SU-DHL-6 (cell line): Measurements from ENCODE around the gene BAIAP2L1.
"Not testable (repeated sequence)": the region's sequence is repeated elsewhere in the genome, so short reads cannot be mapped to it uniquely, and the experiment has no call there.

ENCODE experiments used
- CTCF ChIP-seq: fragments of 200-600 bp; sonication (generic); IDR thresholded peaks from one replicate; pipeline ENCODE4 v1.5.1; 2017; ENCODE audit warnings: antibody characterized with exemption, mild to moderate bottlenecking, low read length, moderate library complexity; ENCODE audit not compliant: insufficient read depth, poor library complexity, severe bottlenecking
- EZH2phosphoT487 ChIP-seq: fragments of 200-600 bp; sonication (generic), shearing (Covaris generic); conservative IDR thresholded peaks from 2 replicates; pipeline ENCODE4 v1.6.1; 2018; ENCODE audit warnings: mild to moderate bottlenecking, antibody characterized with exemption, low read length, moderate library complexity, mixed read lengths

GRCh38 chr7:98413655-98414054 lies 12.8 kb upstream of the BAIAP2L1 start:
- not testable (repeated sequence) for TF ChIP-seq CTCF, EZH2phosphoT487
